Measurements from ENCODE around the gene SELENOV. TPM values are rescaled to one million over a fixed set of nuclear protein-coding genes. Genes with fewer than 3 reads are reported as not detected.
A peak's percentile ranks its signal among the peaks of the same experiment; 100 is the strongest.

Gene SELENOV
- total RNA-seq, 1 experiment from 2014 or later, result not detected

GRCh38 chr19:39531834-39532232 lies 16.9 kb downstream of the SELENOV start:
- Histone ChIP-seq H3K9me2 (ENCODE audit: insufficient read depth) (no peaks in the 10 kb centered on the region), H4K20me1 (ENCODE audit: insufficient read depth) (no peaks in the 10 kb centered on the region), H3K4me1 (ENCODE audit: control insufficient read depth in 1 of 2, insufficient read depth in 2 of 2, low read length in 2 of 2) (peaks cover 3 to 13% of the 10 kb centered on the region in 2 experiments; a peak in 3 of 4 replicates), H3K4me3 (replicated peaks in 1 of 2; ENCODE audit: low read depth in 1 of 2, low read length in 2 of 2) (peak overlapping the region; percentile 67 to 82), H3K27me3 (ENCODE audit: insufficient read depth, low read length) (no peaks in the 10 kb centered on the region), H3K9me3 (ENCODE audit: control insufficient read depth in 1 of 2, insufficient read depth in 1 of 2, low read depth in 1 of 2, low read length in 2 of 2) (no peaks in the 10 kb centered on the region), H2AFZ (ENCODE audit: low read depth, low read length, poor library complexity, severe bottlenecking) (peak overlapping the region; percentile 80), H3K9ac (ENCODE audit: low read length) (peak overlapping the region; percentile 58), H3K4me2 (ENCODE audit: low read length) (peak overlapping the region; percentile 97), H3K79me2 (ENCODE audit: insufficient read depth, low read length) (no peaks in the 10 kb centered on the region), H3K27ac (ENCODE audit: low read depth, low read length) (peak overlapping the region; percentile 58; the same call in 1 of the 2 replicates), H3K36me3 (ENCODE audit: control insufficient read depth in 1 of 2, insufficient read depth in 2 of 2, low read length in 2 of 2) (no peaks in the 10 kb centered on the region)
- RAD21 ChIA-PET (ENCODE audit: low non-redundant PET in 1 of 2, low total read pairs in 2 of 2, uncharacterized antibody in 2 of 2, unreplicated experiment in 2 of 2), result no interaction called here
- CTCF ChIA-PET, result interaction anchor here (0.7 to 2.8 kb wide), 5 partner anchors 10 to 101 kb away, joined by 3 to 24 read pairs (median 5); no protein-coding TSS in a partner anchor
- no peak for DNase-seq (ENCODE audit: low read depth, low spot score)
- TF ChIP-seq REST (IDR thresholded peaks at IDR 0.05; ENCODE audit: low read depth), result no peak
- no peak for TF ChIP-seq SP1 (IDR thresholded peaks at IDR 0.05; ENCODE audit: low read depth)
- TF ChIP-seq TCF7L2 (IDR thresholded peaks at IDR 0.05; ENCODE audit: borderline replicate concordance, extremely low read depth, insufficient read depth, insufficient read length), result no peak
- TF ChIP-seq JUND (IDR thresholded peaks at IDR 0.05), result no peak
- no peak for TF ChIP-seq EGR1 (IDR thresholded peaks at IDR 0.05; ENCODE audit: low read depth)
- TF ChIP-seq CBX3 (IDR thresholded peaks at IDR 0.05; ENCODE audit: low read depth), result no peak
- TF ChIP-seq ELF1 (IDR thresholded peaks at IDR 0.05; ENCODE audit: borderline replicate concordance, low read depth), result no peak
- no peak for TF ChIP-seq ZBTB33 (IDR thresholded peaks at IDR 0.05; ENCODE audit: extremely low read depth, insufficient replicate concordance, low read length)
- no peak for TF ChIP-seq ATF3 (IDR thresholded peaks at IDR 0.05)
- no peak for TF ChIP-seq POLR2A (IDR thresholded peaks at IDR 0.05; ENCODE audit: borderline replicate concordance, extremely low read depth, insufficient read depth, insufficient read length)
- POLR2A ChIA-PET, result no interaction called here
- ATAC-seq, result no peak
- intact Hi-C loops (cut with micrococcal nuclease), result loop anchor here (1.0 to 10.0 kb wide), 3 partner anchors 58 to 317 kb away; partner anchors contain the start of gene SUPT5H
- BruUV-seq (replicated peaks), result no TSS peak

All from HCT116 (cell line).